ENCODE measurements around the gene ADAMTS15. TPM values are rescaled to one million over a fixed set of nuclear protein-coding genes. Genes with fewer than 3 reads are reported as not detected.

Gene ADAMTS15
- total RNA-seq, 1 donor from 2014 or later, result 15.7 TPM

GRCh38 chr11:130486391-130486836 is 38.0 kb downstream of the ADAMTS15 start:
- H3K36me3 ChIP-seq (ENCODE audit: control insufficient read depth in 3 of 3, insufficient read depth in 3 of 3, low read length in 3 of 3), result no peaks in the 10 kb centered on the region
- H3K4me1 ChIP-seq (ENCODE audit: control insufficient read depth in 3 of 3, insufficient read depth in 3 of 3, low read length in 3 of 3), result no peaks in the 10 kb centered on the region
- H3K9ac ChIP-seq (ENCODE audit: low read depth in 1 of 3, low read length in 3 of 3), result no peak overlapping the region
- H3K27ac ChIP-seq (ENCODE audit: low read depth, low read length), result no peak overlapping the region
- H3K4me3 ChIP-seq (ENCODE audit: low read length in 3 of 3), result no peak overlapping the region
- H3K9me3 ChIP-seq (ENCODE audit: control insufficient read depth in 3 of 3, low read length in 3 of 3), result no peaks in the 10 kb centered on the region
- no peaks in the 10 kb centered on the region for H3K27me3 ChIP-seq (ENCODE audit: control insufficient read depth in 3 of 3, insufficient read depth in 3 of 3, low read length in 3 of 3)

DNA sequence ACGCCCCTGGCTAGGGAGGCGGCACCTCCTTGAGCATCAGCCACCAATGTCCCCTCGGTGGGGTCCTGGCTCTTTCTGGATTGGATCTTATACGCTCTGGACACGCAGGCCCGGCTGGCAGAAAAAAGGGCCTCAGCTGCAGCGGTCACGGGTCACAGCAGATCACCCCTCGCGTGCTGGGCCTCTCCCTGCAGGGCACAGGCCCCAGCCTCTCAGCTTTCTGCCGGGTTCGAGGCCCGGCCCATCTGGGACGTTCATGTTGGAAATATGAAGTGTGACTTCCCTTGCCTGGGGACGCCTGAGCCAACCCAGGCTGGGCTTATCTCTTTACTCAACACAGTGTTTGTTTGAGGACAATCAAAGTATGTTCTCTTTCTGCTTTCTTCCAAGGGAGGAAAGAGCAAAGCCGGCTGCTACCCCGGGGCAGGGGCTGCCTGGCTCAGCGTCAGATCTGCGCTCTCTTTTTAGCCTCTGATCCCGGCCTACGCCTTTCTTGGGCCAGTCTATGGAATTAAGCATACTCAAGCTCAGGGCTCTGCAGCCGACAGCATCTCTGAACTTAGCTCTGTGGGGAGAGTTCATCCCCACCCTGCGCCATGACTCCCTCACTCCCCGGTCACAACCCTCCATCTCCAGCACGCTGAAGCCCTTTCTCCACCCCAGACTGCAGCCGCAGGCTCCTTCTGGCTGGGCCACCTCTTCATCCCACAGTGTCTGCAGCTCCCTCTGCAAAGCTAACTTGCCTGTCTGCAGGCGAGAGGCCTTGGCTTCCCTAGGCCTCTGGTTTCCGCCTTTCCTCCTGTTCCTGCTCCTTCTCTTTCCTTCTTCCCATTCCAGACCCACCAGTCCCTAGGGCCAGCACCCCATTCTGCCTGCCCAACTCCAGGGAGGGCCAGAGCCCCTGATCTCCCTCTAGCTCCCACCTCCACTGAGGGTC is 38.8 kb downstream of the ADAMTS15 start:
- no peak overlapping the region for H3K9ac ChIP-seq (ENCODE audit: low read depth in 1 of 3, low read length in 3 of 3)
- no peak overlapping the region for H3K27ac ChIP-seq (ENCODE audit: low read depth, low read length)
- H3K4me3 ChIP-seq (ENCODE audit: low read length in 3 of 3), result no peak overlapping the region
- no peaks in the 10 kb centered on the region for H3K4me1 ChIP-seq (ENCODE audit: control insufficient read depth in 3 of 3, insufficient read depth in 3 of 3, low read length in 3 of 3)
- no peaks in the 10 kb centered on the region for H3K9me3 ChIP-seq (ENCODE audit: control insufficient read depth in 3 of 3, low read length in 3 of 3)
- H3K36me3 ChIP-seq (ENCODE audit: control insufficient read depth in 3 of 3, insufficient read depth in 3 of 3, low read length in 3 of 3), result no peaks in the 10 kb centered on the region
- H3K27me3 ChIP-seq (ENCODE audit: control insufficient read depth in 3 of 3, insufficient read depth in 3 of 3, low read length in 3 of 3), result no peaks in the 10 kb centered on the region

DNA sequence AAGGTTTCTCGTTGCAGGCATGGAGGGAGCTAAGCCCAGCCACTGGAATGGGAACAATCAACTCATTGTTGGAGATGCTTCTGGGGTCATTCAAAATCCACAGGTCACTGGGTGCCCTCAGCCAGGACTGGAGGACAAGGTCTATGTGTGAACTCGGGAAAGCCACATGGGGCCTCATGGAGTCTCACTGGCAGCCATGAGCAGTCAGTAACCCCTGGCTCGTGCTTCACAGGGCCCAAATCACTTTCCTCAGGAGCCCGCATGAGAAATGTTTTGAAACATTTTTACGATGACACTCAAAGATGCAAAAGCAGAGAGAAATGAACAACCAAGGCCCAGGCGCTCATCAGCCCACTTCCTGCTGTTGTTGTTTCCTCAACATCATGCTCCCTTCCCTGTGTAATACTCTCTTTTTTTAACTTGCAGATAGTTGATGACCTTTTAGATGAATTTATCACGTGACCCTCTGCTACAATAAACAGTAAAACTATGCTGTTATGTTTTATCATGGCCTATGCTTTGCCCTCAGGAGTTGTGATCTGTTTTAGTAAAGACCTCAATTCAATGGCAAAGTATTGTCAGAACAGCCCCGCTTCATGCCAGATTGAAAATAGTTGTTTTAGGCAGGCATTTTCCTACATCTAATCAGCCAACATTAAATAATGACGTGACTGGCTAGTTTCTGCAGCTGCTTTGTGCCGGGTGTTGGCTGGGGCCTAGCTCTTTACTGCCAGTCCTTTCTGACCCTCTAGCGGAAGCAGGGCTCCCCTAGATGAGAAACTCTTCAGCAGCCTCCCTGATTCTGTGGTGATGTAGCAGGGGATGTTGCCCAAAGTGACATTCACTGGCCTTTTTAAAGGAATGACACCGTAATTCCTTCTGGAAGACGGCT is 39.7 kb downstream of the ADAMTS15 start:
- Histone ChIP-seq H3K4me3 (ENCODE audit: low read length in 3 of 3) (no peak overlapping the region), H3K9ac (ENCODE audit: low read depth in 1 of 3, low read length in 3 of 3) (no peak overlapping the region), H3K36me3 (ENCODE audit: control insufficient read depth in 3 of 3, insufficient read depth in 3 of 3, low read length in 3 of 3) (no peaks in the 10 kb centered on the region), H3K9me3 (ENCODE audit: control insufficient read depth in 3 of 3, low read length in 3 of 3) (no peaks in the 10 kb centered on the region), H3K27ac (ENCODE audit: low read depth, low read length) (no peak overlapping the region), H3K4me1 (ENCODE audit: control insufficient read depth in 3 of 3, insufficient read depth in 3 of 3, low read length in 3 of 3) (no peaks in the 10 kb centered on the region), H3K27me3 (ENCODE audit: control insufficient read depth in 3 of 3, insufficient read depth in 3 of 3, low read length in 3 of 3) (no peaks in the 10 kb centered on the region)

DNA sequence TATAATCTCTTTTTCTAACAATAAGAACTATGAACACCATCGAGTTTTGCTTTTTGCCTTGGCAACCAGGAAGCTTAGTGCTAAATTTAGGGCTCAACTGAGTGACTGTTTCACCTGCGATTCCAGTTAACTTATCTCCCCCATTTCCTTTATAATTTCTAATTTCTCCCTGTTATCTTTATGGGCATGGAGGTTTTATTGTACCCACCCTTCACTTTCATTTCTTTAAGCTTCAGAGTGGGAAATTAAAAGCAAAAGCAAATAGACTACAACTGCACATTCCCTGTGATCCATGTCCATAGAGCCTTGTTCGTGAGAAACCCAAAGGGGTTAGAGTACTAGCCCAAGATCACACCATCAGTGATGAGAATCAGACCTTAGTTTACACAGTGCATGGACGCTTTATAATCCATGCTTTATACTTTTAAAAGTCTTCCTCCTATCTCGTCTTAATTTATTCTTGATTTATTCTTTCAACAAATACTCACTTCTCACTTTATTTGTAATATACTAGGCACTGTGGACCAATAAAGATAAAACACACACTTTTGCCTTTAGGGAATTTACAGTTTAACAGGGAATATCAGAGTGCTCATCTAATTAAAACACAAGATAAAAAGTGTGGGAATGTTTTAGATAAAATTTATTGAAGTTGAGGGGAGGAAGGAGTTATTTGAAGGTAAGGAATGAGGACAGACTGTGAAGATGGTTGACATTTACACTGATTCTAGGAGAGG is 40.6 kb downstream of the ADAMTS15 start:
- Histone ChIP-seq H3K9me3 (ENCODE audit: control insufficient read depth in 3 of 3, low read length in 3 of 3) (no peaks in the 10 kb centered on the region), H3K4me1 (ENCODE audit: control insufficient read depth in 3 of 3, insufficient read depth in 3 of 3, low read length in 3 of 3) (no peaks in the 10 kb centered on the region), H3K27ac (ENCODE audit: low read depth, low read length) (no peak overlapping the region), H3K9ac (ENCODE audit: low read depth in 1 of 3, low read length in 3 of 3) (no peak overlapping the region), H3K36me3 (ENCODE audit: control insufficient read depth in 3 of 3, insufficient read depth in 3 of 3, low read length in 3 of 3) (no peaks in the 10 kb centered on the region), H3K27me3 (ENCODE audit: control insufficient read depth in 3 of 3, insufficient read depth in 3 of 3, low read length in 3 of 3) (no peaks in the 10 kb centered on the region), H3K4me3 (ENCODE audit: low read length in 3 of 3) (no peak overlapping the region)

DNA sequence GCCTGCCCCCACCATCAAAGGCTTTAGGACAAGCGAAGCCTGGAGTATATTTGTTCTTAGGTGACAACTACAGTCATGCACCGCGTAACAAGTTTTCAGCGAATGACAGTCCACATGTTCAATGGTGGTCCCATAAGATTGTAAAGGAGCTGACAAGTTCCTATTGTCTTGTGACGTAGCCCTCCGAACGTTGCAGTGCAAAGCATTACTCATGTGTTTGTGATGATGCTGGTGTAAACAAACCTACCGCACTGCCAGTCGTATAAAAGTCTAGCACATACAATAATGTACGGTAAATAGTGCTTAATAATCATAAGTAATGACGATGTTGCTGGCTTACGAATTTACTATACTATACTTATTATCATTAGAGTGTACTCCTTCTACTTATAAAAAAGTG is 41.3 kb downstream of the ADAMTS15 start:
- Histone ChIP-seq H3K9me3 (ENCODE audit: control insufficient read depth in 3 of 3, low read length in 3 of 3) (no peaks in the 10 kb centered on the region), H3K9ac (ENCODE audit: low read depth in 1 of 3, low read length in 3 of 3) (no peak overlapping the region), H3K27me3 (ENCODE audit: control insufficient read depth in 3 of 3, insufficient read depth in 3 of 3, low read length in 3 of 3) (no peaks in the 10 kb centered on the region), H3K36me3 (ENCODE audit: control insufficient read depth in 3 of 3, insufficient read depth in 3 of 3, low read length in 3 of 3) (no peaks in the 10 kb centered on the region), H3K4me1 (ENCODE audit: control insufficient read depth in 3 of 3, insufficient read depth in 3 of 3, low read length in 3 of 3) (no peaks in the 10 kb centered on the region), H3K4me3 (ENCODE audit: low read length in 3 of 3) (no peak overlapping the region), H3K27ac (ENCODE audit: low read depth, low read length) (no peak overlapping the region)

GRCh38 chr11:130490682-130491449 is 42.4 kb downstream of the ADAMTS15 start:
- Histone ChIP-seq H3K4me3 (ENCODE audit: low read length in 3 of 3) (no peak overlapping the region), H3K9ac (ENCODE audit: low read depth in 1 of 3, low read length in 3 of 3) (no peak overlapping the region), H3K36me3 (ENCODE audit: control insufficient read depth in 3 of 3, insufficient read depth in 3 of 3, low read length in 3 of 3) (no peaks in the 10 kb centered on the region), H3K27me3 (ENCODE audit: control insufficient read depth in 3 of 3, insufficient read depth in 3 of 3, low read length in 3 of 3) (no peaks in the 10 kb centered on the region), H3K4me1 (ENCODE audit: control insufficient read depth in 3 of 3, insufficient read depth in 3 of 3, low read length in 3 of 3) (no peaks in the 10 kb centered on the region), H3K9me3 (ENCODE audit: control insufficient read depth in 3 of 3, low read length in 3 of 3) (no peaks in the 10 kb centered on the region), H3K27ac (ENCODE audit: low read depth, low read length) (no peak overlapping the region)

DNA sequence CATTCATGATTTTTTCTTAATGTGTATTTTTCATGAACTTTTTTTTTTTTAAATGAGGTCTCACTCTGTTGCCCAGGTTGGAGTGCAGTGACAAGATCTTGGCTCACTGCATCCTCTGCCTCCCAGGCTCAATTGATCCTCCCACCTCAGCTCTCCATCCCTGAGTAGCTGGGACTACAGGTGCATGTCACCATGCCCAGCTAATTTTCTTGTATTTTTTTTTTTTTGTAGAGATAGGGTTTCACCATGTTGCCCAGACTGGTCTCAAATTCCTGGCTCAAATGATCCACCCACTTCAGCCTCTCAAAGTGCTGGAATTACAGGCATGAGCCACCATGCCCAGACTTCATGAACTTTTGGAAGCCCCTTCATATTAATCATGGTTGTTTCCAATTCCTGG is 49.7 kb downstream of the ADAMTS15 start:
- Histone ChIP-seq H3K9ac (ENCODE audit: low read depth in 1 of 3, low read length in 3 of 3) (no peak overlapping the region), H3K4me3 (ENCODE audit: low read length in 3 of 3) (no peak overlapping the region), H3K36me3 (ENCODE audit: control insufficient read depth in 3 of 3, insufficient read depth in 3 of 3, low read length in 3 of 3) (no peaks in the 10 kb centered on the region), H3K27ac (ENCODE audit: low read depth, low read length) (no peak overlapping the region), H3K4me1 (ENCODE audit: control insufficient read depth in 3 of 3, insufficient read depth in 3 of 3, low read length in 3 of 3) (no peaks in the 10 kb centered on the region), H3K27me3 (ENCODE audit: control insufficient read depth in 3 of 3, insufficient read depth in 3 of 3, low read length in 3 of 3) (no peaks in the 10 kb centered on the region), H3K9me3 (ENCODE audit: control insufficient read depth in 3 of 3, low read length in 3 of 3) (no peaks in the 10 kb centered on the region)

DNA sequence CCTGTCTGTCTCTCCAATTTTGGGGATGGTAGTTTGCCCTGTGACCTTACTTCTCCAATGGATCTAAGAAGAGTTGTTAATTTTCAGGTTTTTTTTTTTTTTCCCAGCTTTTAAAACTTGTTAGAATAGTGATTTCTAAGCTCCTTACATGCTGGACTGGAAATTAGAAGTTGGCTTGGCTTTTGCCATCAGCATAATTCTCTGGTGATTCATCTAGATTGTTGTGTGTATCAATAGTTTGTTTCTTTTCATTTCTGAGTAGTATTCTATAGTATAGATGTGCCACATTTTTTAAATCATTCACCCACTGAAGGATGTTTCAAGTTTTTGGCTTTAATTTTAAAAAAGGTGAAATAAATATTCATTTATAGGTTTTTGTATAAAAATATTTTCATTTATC is 51.4 kb downstream of the ADAMTS15 start:
- H3K27ac ChIP-seq (ENCODE audit: low read depth, low read length), result no peak overlapping the region
- no peaks in the 10 kb centered on the region for H3K27me3 ChIP-seq (ENCODE audit: control insufficient read depth in 3 of 3, insufficient read depth in 3 of 3, low read length in 3 of 3)
- H3K9me3 ChIP-seq (ENCODE audit: control insufficient read depth in 3 of 3, low read length in 3 of 3), result no peaks in the 10 kb centered on the region
- no peaks in the 10 kb centered on the region for H3K4me1 ChIP-seq (ENCODE audit: control insufficient read depth in 3 of 3, insufficient read depth in 3 of 3, low read length in 3 of 3)
- no peak overlapping the region for H3K4me3 ChIP-seq (ENCODE audit: low read length in 3 of 3)
- no peak overlapping the region for H3K9ac ChIP-seq (ENCODE audit: low read depth in 1 of 3, low read length in 3 of 3)
- no peaks in the 10 kb centered on the region for H3K36me3 ChIP-seq (ENCODE audit: control insufficient read depth in 3 of 3, insufficient read depth in 3 of 3, low read length in 3 of 3)

DNA sequence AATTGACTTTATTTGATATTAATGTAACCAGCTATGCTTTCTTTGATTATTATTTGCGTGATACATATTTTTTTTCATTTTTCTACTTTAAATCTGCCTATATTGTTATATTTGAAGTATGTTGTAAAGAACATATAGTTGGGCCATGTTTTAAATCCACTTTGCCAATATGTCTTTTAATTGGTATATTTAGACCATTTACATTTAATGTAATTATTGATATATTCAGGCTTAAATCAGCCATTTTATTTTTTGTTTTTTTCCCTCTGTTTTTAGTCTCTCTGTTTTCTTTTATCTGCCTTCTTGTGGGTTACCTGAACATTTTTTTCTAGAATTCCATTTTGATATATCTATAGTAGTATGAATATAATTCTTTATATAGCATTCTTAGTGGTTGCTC is 55.9 kb downstream of the ADAMTS15 start:
- no peaks in the 10 kb centered on the region for H3K36me3 ChIP-seq (ENCODE audit: control insufficient read depth in 3 of 3, insufficient read depth in 3 of 3, low read length in 3 of 3)
- no peak overlapping the region for H3K9ac ChIP-seq (ENCODE audit: low read depth in 1 of 3, low read length in 3 of 3)
- H3K27me3 ChIP-seq (ENCODE audit: control insufficient read depth in 3 of 3, insufficient read depth in 3 of 3, low read length in 3 of 3), result no peaks in the 10 kb centered on the region
- no peak overlapping the region for H3K4me3 ChIP-seq (ENCODE audit: low read length in 3 of 3)
- H3K9me3 ChIP-seq (ENCODE audit: control insufficient read depth in 3 of 3, low read length in 3 of 3), result no peaks in the 10 kb centered on the region
- H3K4me1 ChIP-seq (ENCODE audit: control insufficient read depth in 3 of 3, insufficient read depth in 3 of 3, low read length in 3 of 3), result no peaks in the 10 kb centered on the region
- H3K27ac ChIP-seq (ENCODE audit: low read depth, low read length), result no peak overlapping the region
